Raji (cell line): ENCODE results near the gene RELCH.

Source experiments
- POLR2A ChIP-seq: IDR thresholded peaks from 2 replicates; pipeline ENCODE4 v1.6.1; 2011; ENCODE audit warnings: low read depth, low read length, control low read depth; ENCODE audit not compliant: insufficient read depth

Gene RELCH

GRCh38 chr18:62332964-62333695 lies 146.1 kb downstream of the RELCH start:
- TF ChIP-seq POLR2A, result no peak

GRCh38 chr18:62334120-62334519 lies 147.1 kb downstream of the RELCH start:
- no peak for TF ChIP-seq POLR2A

GRCh38 chr18:62335494-62335893 lies 148.4 kb downstream of the RELCH start:
- no peak for TF ChIP-seq POLR2A

- TF ChIP-seq POLR2A, result no peak
These were observed 149.6 kb downstream of the RELCH start for GRCh38 chr18:62336618-62337017.

- TF ChIP-seq POLR2A, result no peak
These were observed 150.3 kb downstream of the RELCH start for GRCh38 chr18:62337336-62337735.

- TF ChIP-seq POLR2A, result no peak
These were observed 151.5 kb downstream of the RELCH start for GRCh38 chr18:62338446-62339105.

- TF ChIP-seq POLR2A, result no peak
These were observed 152.3 kb downstream of the RELCH start for GRCh38 chr18:62339106-62339988.

GRCh38 chr18:62340996-62341395 lies 153.9 kb downstream of the RELCH start:
- TF ChIP-seq POLR2A, result no peak

GRCh38 chr18:62341473-62341872 lies 154.4 kb downstream of the RELCH start:
- TF ChIP-seq POLR2A, result no peak

- no peak for TF ChIP-seq POLR2A
These were observed 155.8 kb downstream of the RELCH start for GRCh38 chr18:62342884-62343283.

GRCh38 chr18:62343316-62343715 lies 156.3 kb downstream of the RELCH start:
- no peak for TF ChIP-seq POLR2A

- TF ChIP-seq POLR2A, result no peak
These were observed 158.9 kb downstream of the RELCH start for GRCh38 chr18:62345909-62346308.

GRCh38 chr18:62346333-62347088 lies 159.5 kb downstream of the RELCH start:
- TF ChIP-seq POLR2A, result no peak

GRCh38 chr18:62347089-62347506 lies 160.0 kb downstream of the RELCH start:
- TF ChIP-seq POLR2A, result no peak

- no peak for TF ChIP-seq POLR2A
These were observed 161.4 kb downstream of the RELCH start for GRCh38 chr18:62348474-62348873.
